Measurements from ENCODE around the gene ZNRF1. TPM values are rescaled to one million over a fixed set of nuclear protein-coding genes. Genes with fewer than 3 reads are reported as not detected.
A peak's percentile ranks its signal among the peaks of the same experiment; 100 is the strongest.

The ZNRF1 gene
- total and polyA plus RNA-seq, 2 donors from 2014 or later = 10.8 to 23.1 TPM

DNA sequence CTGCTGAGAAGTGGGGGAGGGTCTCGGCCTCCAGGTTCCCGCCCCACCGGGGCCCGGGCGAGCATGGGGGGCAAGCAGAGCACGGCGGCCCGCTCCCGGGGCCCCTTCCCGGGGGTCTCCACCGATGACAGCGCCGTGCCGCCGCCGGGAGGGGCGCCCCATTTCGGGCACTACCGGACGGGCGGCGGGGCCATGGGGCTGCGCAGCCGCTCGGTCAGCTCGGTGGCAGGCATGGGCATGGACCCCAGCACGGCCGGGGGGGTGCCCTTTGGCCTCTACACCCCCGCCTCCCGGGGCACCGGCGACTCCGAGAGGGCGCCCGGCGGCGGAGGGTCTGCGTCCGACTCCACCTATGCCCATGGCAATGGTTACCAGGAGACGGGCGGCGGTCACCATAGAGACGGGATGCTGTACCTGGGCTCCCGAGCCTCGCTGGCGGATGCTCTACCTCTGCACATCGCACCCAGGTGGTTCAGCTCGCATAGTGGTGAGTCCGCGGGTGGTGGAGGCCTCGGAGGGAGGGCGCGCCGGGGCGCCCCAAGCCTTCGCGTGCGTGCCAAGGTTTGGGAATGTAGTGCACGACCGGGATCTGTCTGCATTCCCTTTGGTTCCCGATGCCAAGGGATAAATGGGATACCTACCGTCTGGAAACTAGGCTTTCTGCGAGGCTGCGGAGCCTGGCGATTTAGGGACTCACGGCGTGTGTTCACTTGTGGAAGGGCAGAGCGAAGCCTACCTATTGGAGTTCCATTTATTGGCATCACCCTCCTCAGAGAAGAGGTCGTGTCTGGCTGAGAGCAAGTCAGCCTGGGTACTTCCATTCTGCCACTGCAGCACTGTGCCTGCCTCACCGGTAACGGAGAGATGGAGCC, 1.0 kb downstream of the ZNRF1 start:
- Histone ChIP-seq H3K36me3 (ENCODE audit: control insufficient read depth in 2 of 3, insufficient read depth in 3 of 3, low read length in 3 of 3) (no peaks in the 10 kb centered on the region), H3K27me3 (ENCODE audit: control insufficient read depth, insufficient read depth, low read length) (no peaks in the 10 kb centered on the region), H3K9ac (ENCODE audit: low read length in 3 of 3) (peak overlapping the region in 2 of 3 donors; percentile 21 to 58), H3K9me3 (ENCODE audit: control insufficient read depth in 2 of 3, insufficient read depth in 1 of 3, low read length in 3 of 3) (no peaks in the 10 kb centered on the region), H3K27ac (ENCODE audit: low read depth in 2 of 2, low read length in 2 of 2) (peak overlapping the region in 1 of 2 donors; percentile 47), H3K4me3 (ENCODE audit: low read length in 3 of 3) (peak overlapping the region; percentile 65 to 83 (median 73)), H3K4me1 (ENCODE audit: control insufficient read depth in 2 of 3, insufficient read depth in 2 of 3, low read depth in 1 of 3, low read length in 3 of 3) (peaks cover 0 to 17% (median 0%) of the 10 kb centered on the region in 3 donors)
- FAIRE-seq (no peak), DNase-seq (peak; percentile 36 to 87 (median 65))
- intact Hi-C loops (cut with DNase I) = loop anchor here (5.0 kb wide), 1 partner anchor 112 kb away; no protein-coding TSS in a partner anchor
- TF ChIP-seq, protein P1, sequence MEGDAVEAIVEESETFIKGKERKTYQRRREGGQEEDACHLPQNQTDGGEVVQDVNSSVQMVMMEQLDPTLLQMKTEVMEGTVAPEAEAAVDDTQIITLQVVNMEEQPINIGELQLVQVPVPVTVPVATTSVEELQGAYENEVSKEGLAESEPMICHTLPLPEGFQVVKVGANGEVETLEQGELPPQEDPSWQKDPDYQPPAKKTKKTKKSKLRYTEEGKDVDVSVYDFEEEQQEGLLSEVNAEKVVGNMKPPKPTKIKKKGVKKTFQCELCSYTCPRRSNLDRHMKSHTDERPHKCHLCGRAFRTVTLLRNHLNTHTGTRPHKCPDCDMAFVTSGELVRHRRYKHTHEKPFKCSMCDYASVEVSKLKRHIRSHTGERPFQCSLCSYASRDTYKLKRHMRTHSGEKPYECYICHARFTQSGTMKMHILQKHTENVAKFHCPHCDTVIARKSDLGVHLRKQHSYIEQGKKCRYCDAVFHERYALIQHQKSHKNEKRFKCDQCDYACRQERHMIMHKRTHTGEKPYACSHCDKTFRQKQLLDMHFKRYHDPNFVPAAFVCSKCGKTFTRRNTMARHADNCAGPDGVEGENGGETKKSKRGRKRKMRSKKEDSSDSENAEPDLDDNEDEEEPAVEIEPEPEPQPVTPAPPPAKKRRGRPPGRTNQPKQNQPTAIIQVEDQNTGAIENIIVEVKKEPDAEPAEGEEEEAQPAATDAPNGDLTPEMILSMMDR (IDR thresholded peaks at IDR 0.05; ENCODE audit: borderline replicate concordance, extremely low read depth, insufficient read depth) = no peak

DNA sequence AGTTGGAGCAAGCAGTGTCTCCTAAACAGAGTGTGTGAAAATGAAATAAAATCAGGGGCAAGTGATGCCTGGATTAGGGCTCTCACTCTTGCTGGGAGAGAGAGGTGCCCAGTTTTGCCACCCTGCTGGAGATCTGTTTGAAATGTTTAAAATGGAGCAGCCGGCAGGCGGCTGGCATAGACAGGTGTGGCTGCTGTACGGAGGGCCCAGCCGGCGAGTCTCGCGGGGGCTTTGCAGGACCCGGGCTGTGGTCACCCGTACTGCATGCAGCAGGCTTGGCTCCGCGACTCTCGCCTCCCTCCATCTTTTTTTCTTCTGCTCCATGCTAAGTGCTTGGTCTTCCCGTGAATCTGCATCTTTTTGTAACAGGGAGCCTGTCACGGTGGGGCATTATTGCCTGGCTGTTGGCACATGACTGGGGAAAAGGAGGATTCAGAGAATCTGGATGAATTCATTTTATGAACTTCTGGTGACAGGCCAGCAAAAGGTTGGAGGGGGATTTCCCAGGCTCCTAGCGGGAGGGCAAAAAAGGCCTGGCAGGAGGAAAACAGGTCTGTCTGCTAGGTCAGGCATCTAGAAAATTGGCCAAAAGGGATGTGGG, 1.8 kb downstream of the ZNRF1 start:
- DNase-seq = peak; percentile 18 to 80 (median 27)
- Histone ChIP-seq H3K4me3 (ENCODE audit: low read length in 3 of 3) (peak overlapping the region; percentile 65 to 83 (median 73)), H3K27ac (ENCODE audit: low read depth in 2 of 2, low read length in 2 of 2) (peak overlapping the region in 1 of 2 donors; percentile 1), H3K36me3 (ENCODE audit: control insufficient read depth in 2 of 3, insufficient read depth in 3 of 3, low read length in 3 of 3) (no peaks in the 10 kb centered on the region), H3K9ac (ENCODE audit: low read length in 3 of 3) (peak overlapping the region; percentile 21 to 59 (median 58)), H3K4me1 (ENCODE audit: control insufficient read depth in 2 of 3, insufficient read depth in 2 of 3, low read depth in 1 of 3, low read length in 3 of 3) (peaks cover 0 to 17% (median 0%) of the 10 kb centered on the region in 3 donors), H3K27me3 (ENCODE audit: control insufficient read depth, insufficient read depth, low read length) (no peaks in the 10 kb centered on the region), H3K9me3 (ENCODE audit: control insufficient read depth in 2 of 3, insufficient read depth in 1 of 3, low read length in 3 of 3) (no peaks in the 10 kb centered on the region)
- TF ChIP-seq, protein P1 (IDR thresholded peaks at IDR 0.05; ENCODE audit: borderline replicate concordance, extremely low read depth, insufficient read depth) = no peak
- intact Hi-C loops (cut with DNase I) = no loop called here
- no peak for FAIRE-seq

GRCh38 chr16:75002474-75002873, 3.6 kb downstream of the ZNRF1 start:
- no peaks in the 10 kb centered on the region for H3K9me3 ChIP-seq (ENCODE audit: control insufficient read depth in 2 of 3, insufficient read depth in 1 of 3, low read length in 3 of 3)
- H3K4me3 ChIP-seq (ENCODE audit: low read length in 3 of 3) = no peak overlapping the region
- H3K27me3 ChIP-seq (ENCODE audit: control insufficient read depth, insufficient read depth, low read length) = no peaks in the 10 kb centered on the region
- no peak for FAIRE-seq
- no peak overlapping the region for H3K27ac ChIP-seq (ENCODE audit: low read depth in 2 of 2, low read length in 2 of 2)
- TF ChIP-seq, protein P1 (IDR thresholded peaks at IDR 0.05; ENCODE audit: borderline replicate concordance, extremely low read depth, insufficient read depth) = no peak
- H3K36me3 ChIP-seq (ENCODE audit: control insufficient read depth in 2 of 3, insufficient read depth in 3 of 3, low read length in 3 of 3) = no peaks in the 10 kb centered on the region
- intact Hi-C loops (cut with DNase I) = no loop called here
- peaks cover 0 to 17% (median 0%) of the 10 kb centered on the region in 3 donors for H3K4me1 ChIP-seq (ENCODE audit: control insufficient read depth in 2 of 3, insufficient read depth in 2 of 3, low read depth in 1 of 3, low read length in 3 of 3)
- H3K9ac ChIP-seq (ENCODE audit: low read length in 3 of 3) = no peak overlapping the region
- DNase-seq = no peak
